H1 (cell line): ENCODE results near the gene SF3B3.
"Not testable (repeated sequence)": the region's sequence is repeated elsewhere in the genome, so short reads cannot be mapped to it uniquely, and the experiment has no call there.

Source experiments
- POLR2AphosphoS5 ChIP-seq: IDR thresholded peaks from 2 replicates; pipeline ENCODE4 v1.6.1; 2011; ENCODE audit warnings: low read depth, low read length
- SIRT6 ChIP-seq: IDR thresholded peaks from one replicate; pipeline ENCODE4 v1.7.1; 2012; ENCODE audit warnings: low read length, inconsistent platforms
- ZNF274 ChIP-seq: IDR thresholded peaks from 2 replicates; pipeline ENCODE4 v1.7.0; 2012; ENCODE audit warnings: low read length, borderline replicate concordance; ENCODE audit errors: extremely low read depth

GRCh38 chr16:70529954-70530353, 6.3 kb downstream of the SF3B3 start:
- TF ChIP-seq ZNF274, SIRT6, POLR2AphosphoS5: not testable (repeated sequence)
